Natural killer cell (primary cell): Measurements from ENCODE around the gene DLEC1. TPM values are rescaled to one million over a fixed set of nuclear protein-coding genes. Genes with fewer than 3 reads are reported as not detected.

Experiments used
- ATAC-seq, 3 donors: fragments of 150-1000 bp in 2 of 3; fragments of 200-7000 bp in 1 of 3; cut with Tn5 transposase; 1 replicate in 1 of 3; 2 replicates in 2 of 3; pipeline ENCODE4 v1.10.0; 2021; ENCODE audit warnings: mild to moderate bottlenecking in 2 of 3, moderate library complexity in 2 of 3
- DNase-seq, 2 donors: peaks; one replicate each; pipeline versions ENCODE4 v3.0.0 to v3.0.0-alpha.2; 2013 to 2021; ENCODE audit warnings: mixed read lengths in 1 of 2
- H3K27ac ChIP-seq: one replicate; pipeline ENCODE4 v1.5.1; 2013; ENCODE audit warnings: mild to moderate bottlenecking, low read length
- H3K27me3 ChIP-seq: one replicate; pipeline ENCODE4 v1.6.1; 2013; ENCODE audit warnings: low read length; ENCODE audit not compliant: control insufficient read depth, insufficient read depth
- H3K36me3 ChIP-seq: one replicate; pipeline ENCODE4 v1.6.1; 2013; ENCODE audit warnings: low read length; ENCODE audit not compliant: control insufficient read depth, insufficient read depth
- H3K4me1 ChIP-seq: one replicate; pipeline ENCODE4 v1.6.1; 2013; ENCODE audit warnings: low read length; ENCODE audit not compliant: control insufficient read depth, insufficient read depth
- H3K4me3 ChIP-seq: one replicate; pipeline ENCODE4 v1.5.1; 2013; ENCODE audit warnings: low read length
- H3K9me3 ChIP-seq: one replicate; pipeline ENCODE4 v1.6.1; 2013; ENCODE audit warnings: low read length; ENCODE audit not compliant: control insufficient read depth, insufficient read depth
- H3K27ac Mint-ChIP-seq, 2 donors: one replicate each; pipeline ENCODE4 v1.8.0; 2022; ENCODE audit warnings: mild to moderate bottlenecking in 2 of 2, mixed read lengths in 2 of 2, moderate library complexity in 1 of 2
- H3K27me3 Mint-ChIP-seq, 2 donors: one replicate each; pipeline ENCODE4 v1.8.0; 2022; ENCODE audit warnings: low read depth in 2 of 2, mixed read lengths in 2 of 2
- H3K36me3 Mint-ChIP-seq: one replicate; pipeline ENCODE4 v1.8.0; 2022; ENCODE audit warnings: mixed read lengths
- H3K4me1 Mint-ChIP-seq, 2 donors: one replicate each; pipeline ENCODE4 v1.8.0; 2022; ENCODE audit warnings: mixed read lengths in 2 of 2
- H3K4me3 Mint-ChIP-seq: one replicate; pipeline ENCODE4 v1.8.0; 2022; ENCODE audit warnings: mild to moderate bottlenecking, moderate library complexity, mixed read lengths
- H3K9me3 Mint-ChIP-seq, 2 donors: one replicate each; pipeline ENCODE4 v1.8.0; 2022; ENCODE audit warnings: mixed read lengths in 2 of 2
- WGBS: methylation state at CpG from one replicate; pipeline ENCODE4 v1.1.7; 2013; ENCODE audit warnings: missing lambda C conversion rate; ENCODE audit not compliant: insufficient coverage; 5-methylcytosine and 5-hydroxymethylcytosine counted together
- intact Hi-C: fragments of 100-400 bp; cut with micrococcal nuclease; formaldehyde crosslinking; loops from one replicate; pipeline ENCODE4 v1.14.2; 2022
- total RNA-seq, 4 donors: library from RNA; stranded (reverse); fragments of 120-200 nt in 1 of 4; gene quantifications; one replicate each; pipeline versions ENCODE4 v1.2.3 to v1.2.4, GENCODE V29; 2013 to 2022
- TF ChIP-seq, protein P1 (sequence below): fragments of 200-600 bp; IDR thresholded peaks from one replicate; pipeline ENCODE4 v1.8.0; 2022; ENCODE audit warnings: antibody characterized with exemption

Gene DLEC1
- total RNA-seq, 3 donors from 2014 or later (not counting 1 experiment from before 2014, with no cell fraction given): 6.1 to 7.5 (median 7.0) TPM

DNA sequence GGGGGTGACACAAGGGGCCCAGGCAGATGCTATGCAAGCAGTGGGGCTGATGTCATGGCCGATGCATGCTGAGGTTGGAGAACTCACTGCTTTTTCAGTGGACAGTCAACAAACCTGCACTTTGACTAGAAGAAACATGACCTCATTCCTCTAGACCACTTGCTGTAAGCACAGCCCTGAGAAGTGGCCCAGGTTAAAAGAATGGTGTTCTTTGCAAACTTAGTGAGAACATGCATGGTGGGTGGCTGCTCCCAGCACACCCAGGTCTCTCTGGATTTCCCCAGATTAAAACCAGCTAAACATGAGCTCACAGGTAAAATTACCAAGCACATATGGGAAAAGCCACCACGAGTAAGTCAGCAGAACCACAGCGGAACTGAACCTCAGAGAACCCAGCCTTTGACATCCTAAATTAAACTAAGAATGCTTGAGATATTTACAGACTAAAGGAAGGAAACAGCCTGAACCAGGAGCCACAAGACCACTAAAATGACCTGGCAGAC is 15.5 kb downstream of the DLEC1 start:
- intact Hi-C loops: no loop called here

DNA sequence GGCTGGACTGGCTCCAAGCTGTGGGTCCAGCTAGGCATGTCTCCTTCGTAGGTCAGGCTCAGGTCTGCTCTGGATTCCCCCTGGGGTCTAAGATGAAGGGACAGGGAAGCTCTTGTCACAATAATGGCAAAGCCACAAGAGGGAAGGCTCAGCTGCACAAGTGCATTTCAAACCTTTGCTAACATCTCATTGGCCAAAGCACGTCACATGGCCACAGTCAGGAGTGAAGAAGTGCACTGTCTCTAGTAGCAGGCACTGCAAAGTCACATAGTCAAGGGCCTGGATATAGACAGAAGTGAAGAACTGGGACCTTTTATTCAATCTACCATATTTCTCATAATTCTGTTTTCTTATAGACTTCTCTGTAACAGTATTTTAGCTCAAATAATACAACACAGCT is 20.1 kb downstream of the DLEC1 start:
- ATAC-seq (no peak), DNase-seq (no peak)
- TF ChIP-seq, protein P1, sequence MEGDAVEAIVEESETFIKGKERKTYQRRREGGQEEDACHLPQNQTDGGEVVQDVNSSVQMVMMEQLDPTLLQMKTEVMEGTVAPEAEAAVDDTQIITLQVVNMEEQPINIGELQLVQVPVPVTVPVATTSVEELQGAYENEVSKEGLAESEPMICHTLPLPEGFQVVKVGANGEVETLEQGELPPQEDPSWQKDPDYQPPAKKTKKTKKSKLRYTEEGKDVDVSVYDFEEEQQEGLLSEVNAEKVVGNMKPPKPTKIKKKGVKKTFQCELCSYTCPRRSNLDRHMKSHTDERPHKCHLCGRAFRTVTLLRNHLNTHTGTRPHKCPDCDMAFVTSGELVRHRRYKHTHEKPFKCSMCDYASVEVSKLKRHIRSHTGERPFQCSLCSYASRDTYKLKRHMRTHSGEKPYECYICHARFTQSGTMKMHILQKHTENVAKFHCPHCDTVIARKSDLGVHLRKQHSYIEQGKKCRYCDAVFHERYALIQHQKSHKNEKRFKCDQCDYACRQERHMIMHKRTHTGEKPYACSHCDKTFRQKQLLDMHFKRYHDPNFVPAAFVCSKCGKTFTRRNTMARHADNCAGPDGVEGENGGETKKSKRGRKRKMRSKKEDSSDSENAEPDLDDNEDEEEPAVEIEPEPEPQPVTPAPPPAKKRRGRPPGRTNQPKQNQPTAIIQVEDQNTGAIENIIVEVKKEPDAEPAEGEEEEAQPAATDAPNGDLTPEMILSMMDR: no peak
- Mint-ChIP-seq H3K27me3 (no peaks in the 10 kb centered on the region), H3K9me3 (no peaks in the 10 kb centered on the region), H3K4me1 (no peaks in the 10 kb centered on the region), H3K36me3 (no peaks in the 10 kb centered on the region), H3K27ac (no peak overlapping the region), H3K4me3 (no peak overlapping the region)
- intact Hi-C loops: no loop called here
- no peak overlapping the region for H3K27ac ChIP-seq
- no peaks in the 10 kb centered on the region for H3K27me3 ChIP-seq
- no peaks in the 10 kb centered on the region for H3K4me1 ChIP-seq
- no peak overlapping the region for H3K4me3 ChIP-seq
- WGBS: 81% methylated on average over 2 of the region's 2 CpGs
- H3K9me3 ChIP-seq: no peaks in the 10 kb centered on the region
- no peaks in the 10 kb centered on the region for H3K36me3 ChIP-seq

More for the DNA sequence above, 15.5 kb downstream of the DLEC1 start:
- Histone ChIP-seq H3K4me1 (no peaks in the 10 kb centered on the region), H3K9me3 (no peaks in the 10 kb centered on the region), H3K27ac (no peak overlapping the region), H3K27me3 (no peaks in the 10 kb centered on the region), H3K36me3 (no peaks in the 10 kb centered on the region), H3K4me3 (no peak overlapping the region)
- no peaks in the 10 kb centered on the region for H3K36me3 Mint-ChIP-seq
- no peak for ATAC-seq
- no peaks in the 10 kb centered on the region for H3K4me1 Mint-ChIP-seq
- H3K9me3 Mint-ChIP-seq: no peaks in the 10 kb centered on the region
- 32% methylated on average over 3 of the region's 3 CpGs for WGBS
- H3K4me3 Mint-ChIP-seq: no peak overlapping the region
- TF ChIP-seq, protein P1: no peak
- no peak overlapping the region for H3K27ac Mint-ChIP-seq
- DNase-seq: no peak
- no peaks in the 10 kb centered on the region for H3K27me3 Mint-ChIP-seq

DNA sequence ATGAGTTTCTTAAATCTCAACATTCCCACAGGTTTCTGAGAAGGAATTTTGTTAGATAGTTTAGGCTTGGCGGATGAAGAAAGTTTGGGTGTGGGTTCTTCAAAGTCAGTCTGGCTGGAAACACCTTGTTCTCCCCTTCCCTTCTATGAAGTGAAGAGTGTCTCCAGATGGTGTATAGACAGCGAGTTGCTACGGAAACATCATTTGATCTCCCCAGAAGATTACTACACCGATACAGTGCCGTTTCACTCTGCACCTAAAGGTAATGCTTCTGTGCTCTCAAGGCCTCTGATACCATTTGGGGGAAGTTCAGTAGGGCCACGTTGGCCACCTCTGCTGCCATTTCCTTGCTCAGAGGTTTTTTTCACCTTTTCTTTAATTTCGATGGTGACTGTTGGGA is 20.6 kb downstream of the DLEC1 start:
- no peak overlapping the region for H3K4me3 Mint-ChIP-seq

More for the DNA sequence above, 20.6 kb downstream of the DLEC1 start:
- intact Hi-C loops: no loop called here
- Mint-ChIP-seq H3K9me3 (no peaks in the 10 kb centered on the region), H3K4me1 (no peaks in the 10 kb centered on the region), H3K27me3 (no peaks in the 10 kb centered on the region), H3K27ac (no peak overlapping the region), H3K36me3 (no peaks in the 10 kb centered on the region)
- Histone ChIP-seq H3K27ac (no peak overlapping the region), H3K27me3 (no peaks in the 10 kb centered on the region), H3K36me3 (no peaks in the 10 kb centered on the region), H3K4me1 (no peaks in the 10 kb centered on the region), H3K4me3 (no peak overlapping the region), H3K9me3 (no peaks in the 10 kb centered on the region)
- WGBS: 81% methylated on average over 6 of the region's 7 CpGs
- ATAC-seq: no peak
- TF ChIP-seq, protein P1: no peak
- no peak for DNase-seq
